GM12872 (cell line): ENCODE measurements around the gene UBA7.

ENCODE experiments used
- TF ChIP-seq, protein P1 (sequence below): IDR thresholded peaks from 3 replicates; pipeline ENCODE4 v1.5.1; 2011; ENCODE audit warnings: low read depth, mild to moderate bottlenecking, low read length, moderate library complexity; ENCODE audit not compliant: insufficient read depth

UBA7 gene

DNA sequence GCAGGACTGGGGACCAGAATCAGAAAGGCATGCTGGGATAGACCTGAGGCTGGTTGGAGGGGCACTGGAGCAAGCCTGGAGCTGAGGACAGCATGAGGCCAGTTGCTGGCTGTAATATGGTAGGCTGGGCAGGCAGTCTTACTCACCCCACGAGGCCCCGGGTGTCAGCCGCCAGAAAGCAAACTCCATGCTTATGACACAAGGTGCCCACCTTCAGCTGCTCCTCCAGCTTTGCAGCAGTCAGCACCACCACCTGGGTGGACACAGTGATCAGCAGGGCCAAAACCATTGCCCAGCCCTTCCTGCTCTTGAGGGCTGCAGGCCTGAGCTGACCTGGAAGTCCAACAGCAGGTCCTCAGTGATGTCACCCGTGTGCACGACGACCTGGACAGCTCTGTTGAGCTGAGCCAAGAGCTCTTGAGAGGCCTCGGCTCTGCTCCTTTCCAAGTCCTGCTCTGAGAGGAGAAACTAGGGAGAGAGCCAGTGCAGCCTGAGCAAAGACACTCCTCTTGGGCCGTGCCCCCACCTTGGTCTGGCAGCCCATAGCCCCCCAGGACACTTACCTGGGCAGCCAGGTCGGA lies 747 bp downstream of the UBA7 start:
- TF ChIP-seq, protein P1, sequence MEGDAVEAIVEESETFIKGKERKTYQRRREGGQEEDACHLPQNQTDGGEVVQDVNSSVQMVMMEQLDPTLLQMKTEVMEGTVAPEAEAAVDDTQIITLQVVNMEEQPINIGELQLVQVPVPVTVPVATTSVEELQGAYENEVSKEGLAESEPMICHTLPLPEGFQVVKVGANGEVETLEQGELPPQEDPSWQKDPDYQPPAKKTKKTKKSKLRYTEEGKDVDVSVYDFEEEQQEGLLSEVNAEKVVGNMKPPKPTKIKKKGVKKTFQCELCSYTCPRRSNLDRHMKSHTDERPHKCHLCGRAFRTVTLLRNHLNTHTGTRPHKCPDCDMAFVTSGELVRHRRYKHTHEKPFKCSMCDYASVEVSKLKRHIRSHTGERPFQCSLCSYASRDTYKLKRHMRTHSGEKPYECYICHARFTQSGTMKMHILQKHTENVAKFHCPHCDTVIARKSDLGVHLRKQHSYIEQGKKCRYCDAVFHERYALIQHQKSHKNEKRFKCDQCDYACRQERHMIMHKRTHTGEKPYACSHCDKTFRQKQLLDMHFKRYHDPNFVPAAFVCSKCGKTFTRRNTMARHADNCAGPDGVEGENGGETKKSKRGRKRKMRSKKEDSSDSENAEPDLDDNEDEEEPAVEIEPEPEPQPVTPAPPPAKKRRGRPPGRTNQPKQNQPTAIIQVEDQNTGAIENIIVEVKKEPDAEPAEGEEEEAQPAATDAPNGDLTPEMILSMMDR = no peak

DNA sequence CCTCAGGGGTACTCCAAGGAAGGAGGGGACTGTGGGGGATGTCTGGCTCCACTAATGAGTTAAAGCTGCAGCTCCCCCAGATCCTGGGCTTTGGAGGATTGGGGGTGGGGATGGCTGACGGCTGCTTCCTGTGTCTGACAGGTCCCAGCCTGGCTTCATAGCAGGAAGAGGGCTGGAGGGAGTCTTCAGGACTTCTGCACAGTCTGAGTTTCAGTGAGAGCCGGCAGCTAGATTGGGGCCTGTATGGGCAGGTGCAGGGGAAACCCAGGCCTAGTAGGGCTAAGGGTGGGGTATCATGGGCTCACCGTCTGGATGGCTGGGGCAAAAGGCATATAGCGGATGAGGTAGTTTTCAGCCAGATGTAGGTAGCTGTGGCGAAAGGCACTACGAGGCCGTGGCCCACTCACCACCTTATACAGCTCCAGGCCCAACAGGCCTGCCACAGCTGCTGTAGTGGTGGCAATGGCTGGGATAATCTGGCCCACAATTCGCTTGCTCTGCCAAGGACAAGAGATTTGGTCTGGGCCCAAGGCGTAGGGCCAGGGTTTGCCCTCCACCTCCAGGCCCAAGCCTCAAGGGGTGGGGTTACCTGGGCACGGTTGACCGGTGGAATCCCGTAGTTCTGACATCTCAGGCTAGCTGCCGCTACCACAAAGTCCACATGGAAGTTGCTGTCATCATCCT lies 6.2 kb downstream of the UBA7 start:
- TF ChIP-seq, protein P1 = no peak

DNA sequence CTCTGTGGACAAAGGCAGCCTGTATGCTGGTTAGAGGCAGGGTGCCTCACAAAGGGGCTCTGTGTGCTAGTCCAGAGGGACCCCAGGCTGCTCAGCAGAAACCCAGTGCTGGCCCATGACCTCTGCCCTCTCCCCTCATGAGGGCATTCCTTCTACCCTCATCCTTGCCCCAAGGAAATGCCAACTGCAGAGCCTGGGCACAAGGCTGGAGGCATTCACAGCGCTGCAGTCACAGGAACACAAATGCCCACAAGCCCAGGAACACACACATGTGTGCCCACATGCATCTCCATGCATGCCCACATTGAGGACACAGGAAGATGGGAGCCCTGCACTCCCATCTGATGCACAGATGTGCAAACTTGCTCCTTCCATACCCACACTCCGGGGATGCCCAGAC lies 6.9 kb downstream of the UBA7 start:
- TF ChIP-seq, protein P1 = no peak

DNA sequence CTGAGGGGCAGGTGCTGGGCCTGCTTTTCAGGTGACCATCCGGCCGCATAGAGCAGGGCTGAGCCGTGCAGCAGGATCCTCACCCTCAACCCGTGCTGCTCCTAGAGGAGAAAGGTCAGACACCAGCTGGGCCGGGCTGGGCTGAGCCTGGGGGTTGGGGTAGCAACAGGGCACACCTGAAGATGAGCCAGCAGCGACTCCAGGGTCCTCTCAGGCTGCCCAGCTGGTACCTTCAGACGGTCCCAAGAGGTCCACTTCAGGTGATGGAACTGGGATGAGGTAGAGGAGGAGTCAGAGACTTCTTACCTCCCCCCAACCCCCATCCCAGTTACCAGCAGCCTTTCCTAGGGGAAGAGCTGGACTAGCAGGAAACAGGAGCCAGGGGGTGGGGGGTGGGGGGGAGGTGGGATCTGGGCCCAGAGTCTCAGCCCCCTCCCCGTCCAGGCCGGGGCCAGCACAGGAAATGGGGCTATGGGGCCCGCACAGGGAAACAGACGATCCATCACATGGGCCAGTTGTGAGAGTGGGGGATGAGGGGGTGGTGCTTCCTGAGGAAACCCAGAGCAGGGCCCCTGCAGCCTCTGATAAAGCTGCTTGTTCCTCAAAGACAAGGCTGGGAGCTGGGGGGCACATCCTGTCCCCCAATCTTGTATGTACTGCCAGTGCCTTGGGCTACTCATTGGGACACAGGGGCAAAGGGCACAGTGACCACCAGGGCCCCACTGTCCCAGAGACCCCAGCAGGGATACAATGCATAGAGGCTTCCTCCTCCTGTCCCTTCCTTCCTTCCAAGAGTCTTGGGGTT lies 7.7 kb downstream of the UBA7 start:
- TF ChIP-seq, protein P1 = no peak

DNA sequence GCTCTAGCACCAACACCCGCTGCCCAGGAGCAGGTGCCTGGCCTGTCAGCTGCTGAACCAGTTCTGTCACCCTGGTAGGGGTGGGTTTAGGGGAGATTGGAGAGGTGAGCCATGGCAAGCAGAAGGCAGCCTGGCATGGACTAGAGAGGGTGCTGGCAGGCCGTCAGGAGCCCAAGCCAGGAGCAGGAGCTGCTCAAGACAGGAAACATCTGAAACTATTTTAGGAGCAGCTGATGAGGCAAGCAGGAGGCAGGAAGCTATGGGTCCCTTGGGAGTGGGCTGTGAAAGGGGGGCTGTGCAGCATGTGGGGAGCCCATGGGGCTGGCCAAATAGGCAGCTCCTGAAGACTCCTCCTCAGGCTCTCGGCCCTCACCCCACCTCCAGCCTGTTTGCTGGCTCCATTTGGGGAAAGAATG lies 8.4 kb downstream of the UBA7 start:
- TF ChIP-seq, protein P1 = no peak

DNA sequence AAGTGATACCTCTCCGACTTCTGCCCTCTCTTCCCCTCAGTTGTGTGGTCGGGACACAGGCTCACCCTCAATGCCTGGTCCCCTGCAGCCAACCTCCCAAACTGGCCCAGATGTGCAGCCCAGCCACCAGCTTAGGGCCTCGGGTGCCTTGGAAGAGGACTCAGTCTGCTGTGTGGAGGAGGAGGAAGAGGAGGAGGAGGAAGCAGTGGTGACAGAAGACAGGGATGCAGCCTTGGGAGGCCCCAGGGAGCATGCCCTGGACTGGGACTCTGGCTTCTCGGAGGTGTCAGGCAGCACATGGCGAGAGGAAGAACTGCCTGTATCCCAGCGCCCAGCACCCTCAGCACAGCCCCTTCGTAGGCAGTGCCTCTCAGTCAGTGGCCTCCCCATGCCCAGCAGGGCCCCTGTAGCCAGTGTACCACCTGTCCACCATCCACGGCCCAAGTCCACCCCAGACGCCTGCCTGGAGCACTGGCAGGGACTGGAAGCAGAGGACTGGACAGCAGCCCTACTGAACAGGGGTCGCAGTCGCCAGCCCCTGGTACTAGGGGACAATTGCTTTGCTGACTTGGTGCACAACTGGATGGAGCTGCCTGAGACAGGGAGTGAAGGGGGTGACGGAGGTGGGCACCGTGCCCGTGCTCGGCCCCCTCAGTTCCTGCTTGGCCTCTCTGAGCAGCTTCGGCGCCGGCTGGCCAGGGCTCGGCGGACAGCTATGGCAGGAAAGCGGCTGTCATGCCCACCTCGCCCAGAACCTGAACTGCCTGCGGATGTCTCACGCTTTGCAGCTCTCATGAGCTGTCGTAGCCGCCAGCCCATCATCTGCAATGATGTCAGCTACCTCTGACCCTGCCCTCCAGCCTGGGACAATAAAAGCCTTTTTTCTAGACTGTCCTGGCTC lies 9.4 kb downstream of the UBA7 start:
- TF ChIP-seq, protein P1 = 0 out of 3 replicates have a peak, but pooled peaks have one; percentile 0
